Islet of Langerhans (tissue), 1 donor: ENCODE measurements around the gene ADCY2.

Experiments used
- FAIRE-seq: peaks from one replicate; lab custom pipeline; 2011; peaks lifted over from hg19 to GRCh38; lab: Jason Lieb, UNC

ADCY2 gene

GRCh38 chr5:7445831-7446230 lies 49.9 kb downstream of the ADCY2 start:
- no peak for FAIRE-seq

- FAIRE-seq, result no peak
These were observed 51.0 kb downstream of the ADCY2 start for GRCh38 chr5:7446913-7447312.

- no peak for FAIRE-seq
These were observed 58.0 kb downstream of the ADCY2 start for GRCh38 chr5:7453947-7454346.

- FAIRE-seq, result no peak
These were observed 60.3 kb downstream of the ADCY2 start for GRCh38 chr5:7456206-7456605.

- FAIRE-seq, result no peak
These were observed 65.4 kb downstream of the ADCY2 start for GRCh38 chr5:7461371-7461770.

GRCh38 chr5:7462758-7463157 lies 66.8 kb downstream of the ADCY2 start:
- no peak for FAIRE-seq

GRCh38 chr5:7464182-7464581 lies 68.2 kb downstream of the ADCY2 start:
- FAIRE-seq, result no peak

GRCh38 chr5:7467179-7467578 lies 71.2 kb downstream of the ADCY2 start:
- no peak for FAIRE-seq

GRCh38 chr5:7468742-7469141 lies 72.8 kb downstream of the ADCY2 start:
- no peak for FAIRE-seq

- no peak for FAIRE-seq
These were observed 75.8 kb downstream of the ADCY2 start for GRCh38 chr5:7471710-7472109.

GRCh38 chr5:7473115-7473514 lies 77.2 kb downstream of the ADCY2 start:
- FAIRE-seq, result no peak

- FAIRE-seq, result no peak
These were observed 77.8 kb downstream of the ADCY2 start for GRCh38 chr5:7473668-7474215.

GRCh38 chr5:7474821-7475403 lies 79.0 kb downstream of the ADCY2 start:
- no peak for FAIRE-seq

GRCh38 chr5:7478459-7478858 lies 82.5 kb downstream of the ADCY2 start:
- FAIRE-seq, result no peak

GRCh38 chr5:7488734-7489133 lies 92.8 kb downstream of the ADCY2 start:
- no peak for FAIRE-seq

- FAIRE-seq, result no peak
These were observed 96.4 kb downstream of the ADCY2 start for GRCh38 chr5:7492371-7492770.

GRCh38 chr5:7493081-7493480 lies 97.1 kb downstream of the ADCY2 start:
- no peak for FAIRE-seq

GRCh38 chr5:7493622-7494021 lies 97.7 kb downstream of the ADCY2 start:
- no peak for FAIRE-seq

- FAIRE-seq, result no peak
These were observed 98.7 kb downstream of the ADCY2 start for GRCh38 chr5:7494481-7495130.

- no peak for FAIRE-seq
These were observed 99.2 kb downstream of the ADCY2 start for GRCh38 chr5:7495131-7495517.

- FAIRE-seq, result peak; percentile 5
These were observed 104.3 kb downstream of the ADCY2 start for GRCh38 chr5:7500256-7500655.

GRCh38 chr5:7501061-7501460 lies 105.1 kb downstream of the ADCY2 start:
- no peak for FAIRE-seq

- FAIRE-seq, result no peak
These were observed 107.6 kb downstream of the ADCY2 start for GRCh38 chr5:7503564-7503963.

GRCh38 chr5:7515284-7515914 lies 119.5 kb downstream of the ADCY2 start:
- no peak for FAIRE-seq
